A549 (cell line): ENCODE data around the gene TCEA2. TPM values are rescaled to one million over a fixed set of nuclear protein-coding genes. Genes with fewer than 3 reads are reported as not detected.

Source experiments
- ATAC-seq, 2 experiments: fragments of 200-7000 bp in 1 of 2; fragments of >200 bp in 1 of 2; cut with Nextera tagmentation in 1 of 2; cut with Tn5 transposase in 1 of 2; 3 replicates each; pipeline versions ENCODE4 v1.8.0 to v1.9.1; 2018 to 2020; ENCODE audit warnings: mild to moderate bottlenecking in 1 of 2, moderate library complexity in 1 of 2
- CTCF ChIA-PET: fragments of 300-600 bp; sonication (Branson Sonifier 250); formaldehyde crosslinking; extraction: SDS; loops from one replicate; lab custom pipeline; 2021; ENCODE audit warnings: antibody characterized with exemption, inconsistent platforms; lab: Yijun Ruan, JAX
- POLR2A ChIA-PET: fragments of 350-600 bp; formaldehyde crosslinking; extraction: SDS; loops from one replicate; lab custom pipeline; 2021; ENCODE audit warnings: antibody characterized with exemption, inconsistent platforms; lab: Yijun Ruan, JAX
- DNase-seq, 2 experiments: peaks; one replicate each; pipeline versions ENCODE4 v3.0.0 to v3.0.0-alpha.2; 2011 to 2016; ENCODE audit warnings: low read depth in 1 of 2, low spot score in 1 of 2
- FAIRE-seq: peaks from 2 replicates; lab custom pipeline; 2011; peaks lifted over from hg19 to GRCh38; lab: Jason Lieb, UNC
- H3K27ac ChIP-seq, 2 experiments: fragments of >200 bp; sonication (Bioruptor Twin); formaldehyde crosslinking; 3 replicates each; pipeline ENCODE4 v1.5.1; 2016 to 2017
- H3K4me1 ChIP-seq: fragments of >200 bp; sonication (Bioruptor Twin); formaldehyde crosslinking; 3 replicates; pipeline ENCODE4 v1.6.1; 2016
- H3K4me2 ChIP-seq: fragments of >200 bp; sonication (Bioruptor Twin); formaldehyde crosslinking; 3 replicates; pipeline ENCODE4 v1.6.1; 2016
- H3K4me3 ChIP-seq: fragments of >200 bp; sonication (Bioruptor Twin); formaldehyde crosslinking; 3 replicates; pipeline ENCODE4 v1.5.1; 2016
- H3K9me3 ChIP-seq: fragments of >200 bp; sonication (Bioruptor Twin); formaldehyde crosslinking; 3 replicates; pipeline ENCODE4 v1.6.1; 2016
- ATOH8 ChIP-seq: fragments of 250-450 bp; sonication (Bioruptor Pico); IDR thresholded peaks from 2 replicates; pipeline ENCODE4 v1.5.0; 2020; ENCODE audit warnings: low read depth, mild to moderate bottlenecking, moderate library complexity
- BCL3 ChIP-seq: fragments of >200 bp; sonication (Bioruptor Twin); formaldehyde crosslinking; IDR thresholded peaks from 3 replicates; pipeline ENCODE4 v1.6.1; 2016
- BHLHE40 ChIP-seq: IDR thresholded peaks from 2 replicates; pipeline ENCODE4 v1.6.1; 2012; ENCODE audit warnings: low read depth, low read length, inconsistent platforms
- CBX8 ChIP-seq: fragments of 200-600 bp; sonication (generic); IDR thresholded peaks from 2 replicates; pipeline ENCODE4 v1.6.1; 2016
- CEBPB ChIP-seq, 2 experiments: fragments of >200 bp in 1 of 2; sonication (Bioruptor Twin) in 1 of 2; formaldehyde crosslinking in 1 of 2; IDR thresholded peaks; 2 replicates each; pipeline ENCODE4 v1.6.1; 2012 to 2016
- CHD2 ChIP-seq: fragments of 150-350 bp; IDR thresholded peaks from 2 replicates; pipeline ENCODE4 v1.6.1; 2014; ENCODE audit warnings: low read length; ENCODE audit not compliant: partially characterized antibody
- CHD4 ChIP-seq: fragments of 200-600 bp; sonication (generic); IDR thresholded peaks from 2 replicates; pipeline ENCODE4 v1.6.1; 2016; ENCODE audit warnings: antibody characterized with exemption, mild to moderate bottlenecking, borderline replicate concordance
- EHF ChIP-seq: fragments of 250-450 bp; sonication (Bioruptor Pico); IDR thresholded peaks from 2 replicates; pipeline ENCODE4 v1.5.0; 2020; ENCODE audit warnings: mild to moderate bottlenecking
- ELK1 ChIP-seq: fragments of 150-350 bp; IDR thresholded peaks from 2 replicates; pipeline ENCODE4 v1.6.1; 2014; ENCODE audit warnings: low read depth, mild to moderate bottlenecking, low read length
- FOSL2 ChIP-seq, 2 experiments: fragments of 450-650 bp in 1 of 2; fragments of >200 bp in 1 of 2; sonication (Bioruptor Twin) in 1 of 2; formaldehyde crosslinking; IDR thresholded peaks; 2 replicates each; pipeline versions ENCODE4 v1.5.0 to v1.6.1; 2016 to 2020; ENCODE audit warnings: mild to moderate bottlenecking in 1 of 2, moderate library complexity in 1 of 2
- GATA3 ChIP-seq: IDR thresholded peaks from 2 replicates; pipeline ENCODE4 v1.6.1; 2012; ENCODE audit warnings: borderline replicate concordance
- HDAC2 ChIP-seq: fragments of 200-600 bp; sonication (generic); IDR thresholded peaks from 2 replicates; pipeline ENCODE4 v1.6.1; 2016
- HES2 ChIP-seq: fragments of >200 bp; sonication (Bioruptor Twin); formaldehyde crosslinking; IDR thresholded peaks from 2 replicates; pipeline ENCODE4 v1.6.1; 2016
- HEYL ChIP-seq: fragments of 250-450 bp; sonication (Bioruptor Pico); IDR thresholded peaks from 2 replicates; pipeline ENCODE4 v1.8.0; 2021; ENCODE audit warnings: mild to moderate bottlenecking, moderate library complexity
- HOXA7 ChIP-seq: fragments of 250-450 bp; sonication (Bioruptor Pico); IDR thresholded peaks from 2 replicates; pipeline ENCODE4 v1.5.0; 2020; ENCODE audit warnings: mild to moderate bottlenecking, moderate library complexity
- HOXB13 ChIP-seq: fragments of 250-450 bp; sonication (Bioruptor Pico); IDR thresholded peaks from 2 replicates; pipeline ENCODE4 v1.5.0; 2020; ENCODE audit warnings: low read depth, mild to moderate bottlenecking, moderate library complexity
- HOXB5 ChIP-seq: fragments of 250-450 bp; sonication (Bioruptor Pico); IDR thresholded peaks from 2 replicates; pipeline ENCODE4 v1.5.0; 2020; ENCODE audit warnings: mild to moderate bottlenecking, moderate library complexity
- JUNB ChIP-seq: fragments of >200 bp; sonication (Bioruptor Twin); formaldehyde crosslinking; IDR thresholded peaks from 2 replicates; pipeline ENCODE4 v1.6.1; 2016
- KDM1A ChIP-seq: fragments of 200-600 bp; sonication (generic); IDR thresholded peaks from 2 replicates; pipeline ENCODE4 v1.6.1; 2016; ENCODE audit warnings: low read depth, mild to moderate bottlenecking
- MAX ChIP-seq: IDR thresholded peaks from 2 replicates; pipeline ENCODE4 v1.6.1; 2012
- MAZ ChIP-seq: fragments of 150-350 bp; IDR thresholded peaks from 2 replicates; pipeline ENCODE4 v1.6.1; 2014; ENCODE audit warnings: antibody characterized with exemption, low read depth, low read length, borderline replicate concordance
- MYC ChIP-seq: IDR thresholded peaks from 2 replicates; pipeline ENCODE4 v1.6.1; 2012; ENCODE audit warnings: mild to moderate bottlenecking, inconsistent platforms, low read length, improper control_type of control experiment, borderline replicate concordance
- NPAS2 ChIP-seq: fragments of 250-450 bp; sonication (Bioruptor Pico); IDR thresholded peaks from 2 replicates; pipeline ENCODE4 v1.8.0; 2022; ENCODE audit warnings: mild to moderate bottlenecking, moderate library complexity, borderline replicate concordance
- NR3C1 ChIP-seq: fragments of >200 bp; sonication (Bioruptor Twin); formaldehyde crosslinking; IDR thresholded peaks from 3 replicates; pipeline ENCODE4 v1.6.1; 2017
- POLR2A ChIP-seq: IDR thresholded peaks from 2 replicates; pipeline ENCODE4 v1.6.1; 2012; ENCODE audit warnings: mild to moderate bottlenecking, low read length
- POLR2AphosphoS2 ChIP-seq: conservative IDR thresholded peaks from 2 replicates; pipeline ENCODE4 v1.6.1; 2012; ENCODE audit warnings: low read length, improper control_type of control experiment, inconsistent platforms
- RAD21 ChIP-seq, 2 experiments: fragments of >200 bp in 1 of 2; sonication (Bioruptor Twin) in 1 of 2; formaldehyde crosslinking in 1 of 2; IDR thresholded peaks in 1 of 2; conservative IDR thresholded peaks in 1 of 2; 2 replicates in 1 of 2; 3 replicates in 1 of 2; pipeline ENCODE4 v1.6.1; 2012 to 2018; ENCODE audit warnings: inconsistent platforms in 1 of 2
- RARB ChIP-seq: fragments of 250-450 bp; sonication (Bioruptor Pico); IDR thresholded peaks from 2 replicates; pipeline ENCODE4 v1.8.0; 2021; ENCODE audit warnings: mild to moderate bottlenecking, moderate library complexity
- RFX5 ChIP-seq: fragments of 450-650 bp; IDR thresholded peaks from 2 replicates; pipeline ENCODE4 v1.7.1; 2014; ENCODE audit warnings: antibody characterized with exemption, mild to moderate bottlenecking, moderate library complexity
- RNF2 ChIP-seq: fragments of 200-600 bp; sonication (generic); IDR thresholded peaks from 2 replicates; pipeline ENCODE4 v1.6.1; 2016; ENCODE audit warnings: low read depth, mild to moderate bottlenecking, antibody characterized with exemption, moderate library complexity, borderline replicate concordance
- SREBF2 ChIP-seq: fragments of 450-650 bp; IDR thresholded peaks from 2 replicates; pipeline ENCODE4 v1.6.1; 2014; ENCODE audit warnings: mild to moderate bottlenecking, moderate library complexity
- USF2 ChIP-seq: fragments of 450-650 bp; IDR thresholded peaks from 2 replicates; pipeline ENCODE4 v1.6.1; 2014; ENCODE audit warnings: antibody characterized with exemption
- WGBS: methylation state at CpG from one replicate; pipeline ENCODE4 v1.1.6; 2017; ENCODE audit errors: missing lambda C conversion rate; 5-methylcytosine and 5-hydroxymethylcytosine counted together
- polyA plus RNA-seq, 4 experiments: library from polyadenylated mRNA; depleted of rRNA in 3 of 4; stranded (reverse); fragments of >200 nt; fragmentation: RNase III in 1 of 4; extraction: RNeasy Plus Mini Kit Qiagen cat#74134 plus additional on column Dnase treatment in 1 of 4; gene quantifications; 2 replicates in 3 of 4; 3 replicates in 1 of 4; pipeline ENCODE4 v1.2.3, GENCODE V29; 2011 to 2017

TCEA2 gene
- polyA plus RNA-seq, 2 of the 4 experiments (the other 2 are of a cell fraction), result 11.2 to 29.8 TPM

- TF ChIP-seq HES2 (no peak), CHD2 (no peak), ELK1 (no peak), CHD4 (no peak), BHLHE40 (no peak), HOXB5 (no peak), BCL3 (no peak)
Observed at GRCh38 chr20:64093013-64093503, 30.1 kb downstream of the TCEA2 start (continued).

GRCh38 chr20:64095455-64095854 lies 32.5 kb downstream of the TCEA2 start:
- H3K4me1 ChIP-seq, result no peaks in the 10 kb centered on the region
- TF ChIP-seq HOXB13 (CRISPR knock-in tag) (no peak), SREBF2 (no peak), RARB (CRISPR knock-in tag) (no peak), RAD21 (conservative IDR thresholded peaks at IDR 0.05 in 1 of 2, IDR thresholded peaks at IDR 0.05 in 1 of 2) (no peak), CBX8 (no peak), MYC (no peak), RNF2 (no peak), USF2 (no peak), GATA3 (no peak), HOXB5 (no peak), HEYL (no peak), NPAS2 (CRISPR knock-in tag) (no peak), RFX5 (no peak), JUNB (no peak), HOXA7 (CRISPR knock-in tag) (no peak), CEBPB (IDR thresholded peaks at IDR 0.05) (no peak), EHF (no peak), KDM1A (no peak)
- 48% methylated on average over 4 of the region's 4 CpGs for WGBS
- no peak overlapping the region for H3K4me2 ChIP-seq
- H3K27ac ChIP-seq, result no peak overlapping the region
- ATAC-seq (no peak), DNase-seq (no peak), FAIRE-seq (no peak)
- H3K9me3 ChIP-seq, result no peaks in the 10 kb centered on the region
- H3K4me3 ChIP-seq, result no peak overlapping the region
- ChIA-PET POLR2A (no interaction called here), CTCF (interaction anchor here (0.9 to 1.6 kb wide), 2 partner anchors 12 to 21 kb away, joined by 4 to 5 read pairs; partner anchors contain the start of gene LKAAEAR1)

- POLR2A ChIA-PET, result no interaction called here
- no peak for TF ChIP-seq NR3C1
- TF ChIP-seq POLR2A, result no peak
- TF ChIP-seq FOSL2 (IDR thresholded peaks at IDR 0.05), result no peak
- no peak for TF ChIP-seq FOSL2 (CRISPR knock-in tag; IDR thresholded peaks at IDR 0.05)
- TF ChIP-seq RFX5, result no peak
- TF ChIP-seq SREBF2, result no peak
- no peak for TF ChIP-seq NPAS2 (CRISPR knock-in tag)
- no peak for TF ChIP-seq POLR2AphosphoS2
- no peak for TF ChIP-seq CBX8
- TF ChIP-seq ELK1, result no peak
- no peak for TF ChIP-seq ATOH8 (CRISPR knock-in tag)
- no peak for TF ChIP-seq MAX
- TF ChIP-seq HDAC2, result no peak
- TF ChIP-seq MAZ, result no peak
- WGBS, result 75% methylated on average over 11 of the region's 11 CpGs
- no peak for ATAC-seq
- no peaks in the 10 kb centered on the region for H3K9me3 ChIP-seq
- H3K4me1 ChIP-seq, result no peaks in the 10 kb centered on the region
- H3K27ac ChIP-seq, result no peak overlapping the region
- FAIRE-seq, result no peak
- no peak overlapping the region for H3K4me2 ChIP-seq
- DNase-seq, result no peak
- H3K4me3 ChIP-seq, result no peak overlapping the region
- CTCF ChIA-PET, result interaction anchor here (0.9 to 1.6 kb wide), 3 partner anchors 12 to 21 kb away, joined by 4 to 5 read pairs (median 4); partner anchors contain the start of gene LKAAEAR1
Observed at GRCh38 chr20:64095927-64096326, 32.9 kb downstream of the TCEA2 start.
